ENCODE data around the gene PBX3.
"Not testable (repeated sequence)": the region's sequence is repeated elsewhere in the genome, so short reads cannot be mapped to it uniquely, and the experiment has no call there.

The PBX3 gene

DNA sequence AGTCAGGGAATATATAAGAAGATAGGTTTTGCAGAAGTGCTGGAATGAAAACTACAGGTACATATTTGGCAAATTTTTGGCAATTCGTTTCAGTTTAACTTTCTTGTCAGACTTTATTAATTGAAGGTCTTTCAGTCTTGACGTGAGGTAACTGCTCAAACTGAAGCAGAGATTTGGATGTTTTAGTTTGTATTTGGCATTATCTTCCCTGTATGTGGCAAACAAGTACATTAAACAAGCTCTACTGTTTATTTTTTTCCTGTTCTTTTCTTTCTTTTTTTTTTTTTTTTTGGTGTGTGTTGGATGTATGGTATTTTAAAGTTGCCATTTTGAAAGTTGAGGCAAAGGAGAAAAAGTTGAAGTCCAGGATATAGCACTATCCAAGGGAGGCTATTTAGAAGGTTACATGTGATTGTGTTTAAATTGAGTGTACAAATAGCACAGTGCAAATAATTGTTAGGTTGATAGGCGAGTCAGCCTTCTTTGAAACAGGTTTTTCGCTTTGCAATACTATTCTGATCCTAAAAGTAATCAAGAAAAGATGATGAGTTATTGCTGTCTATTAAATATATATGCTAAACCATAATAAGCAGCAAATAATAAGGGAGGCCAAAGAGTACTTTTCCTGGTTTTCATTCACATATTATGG is 2.2 kb downstream of the PBX3 start:
- no peak for DNase-seq (ENCODE audit: low spot score)

DNA sequence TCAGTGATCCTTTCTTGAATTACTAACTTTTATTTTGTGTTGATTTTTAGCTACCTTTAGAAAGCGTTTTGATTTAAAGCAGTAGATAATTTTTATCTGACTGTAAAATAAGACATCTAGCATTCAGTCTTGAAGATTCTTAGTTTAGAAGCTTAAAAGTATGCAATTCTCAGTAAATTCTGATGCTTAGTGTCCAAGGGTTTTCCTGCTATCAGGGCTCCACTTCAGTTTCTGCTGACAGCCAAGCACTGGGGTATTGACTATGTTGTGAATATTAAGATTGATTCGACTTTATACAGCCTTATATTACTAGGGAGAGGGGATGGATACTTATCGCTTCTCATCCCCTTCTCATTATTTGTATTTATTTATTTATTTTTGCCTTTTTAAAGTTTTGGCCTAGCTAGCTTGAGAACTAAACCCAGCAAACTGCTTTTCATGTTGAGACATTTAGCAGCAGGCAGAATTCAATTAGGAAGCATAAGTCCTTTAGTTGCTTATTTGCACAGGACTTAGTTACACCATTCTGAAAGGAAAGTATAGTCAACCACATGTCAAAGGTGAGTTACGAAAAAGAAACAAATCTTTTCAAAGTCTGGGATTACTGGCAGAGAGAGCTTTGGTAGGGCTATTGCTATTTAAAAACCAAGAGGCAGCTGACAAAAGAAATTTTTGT is 2.9 kb downstream of the PBX3 start:
- no peak for DNase-seq (ENCODE audit: low spot score)

DNA sequence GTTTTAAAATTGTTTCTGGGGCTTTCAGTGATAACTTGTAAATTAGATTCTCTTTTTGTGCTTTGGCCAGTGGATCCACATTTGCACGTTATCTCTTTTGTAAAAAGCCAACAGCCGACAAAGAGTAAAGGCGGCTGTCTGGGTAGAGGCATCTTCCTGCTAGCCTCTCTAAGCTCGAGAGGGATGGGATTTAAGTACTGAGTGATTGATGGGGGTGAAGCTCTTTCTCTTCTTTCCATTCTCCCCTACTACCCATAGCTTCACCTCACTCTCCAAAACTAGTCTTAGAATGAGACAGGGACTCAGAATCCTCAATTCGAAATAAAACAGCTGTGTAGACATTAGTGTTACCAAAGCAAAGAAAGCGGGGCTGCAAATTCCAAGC is 3.4 kb downstream of the PBX3 start:
- no peak for DNase-seq (ENCODE audit: low spot score)

DNA sequence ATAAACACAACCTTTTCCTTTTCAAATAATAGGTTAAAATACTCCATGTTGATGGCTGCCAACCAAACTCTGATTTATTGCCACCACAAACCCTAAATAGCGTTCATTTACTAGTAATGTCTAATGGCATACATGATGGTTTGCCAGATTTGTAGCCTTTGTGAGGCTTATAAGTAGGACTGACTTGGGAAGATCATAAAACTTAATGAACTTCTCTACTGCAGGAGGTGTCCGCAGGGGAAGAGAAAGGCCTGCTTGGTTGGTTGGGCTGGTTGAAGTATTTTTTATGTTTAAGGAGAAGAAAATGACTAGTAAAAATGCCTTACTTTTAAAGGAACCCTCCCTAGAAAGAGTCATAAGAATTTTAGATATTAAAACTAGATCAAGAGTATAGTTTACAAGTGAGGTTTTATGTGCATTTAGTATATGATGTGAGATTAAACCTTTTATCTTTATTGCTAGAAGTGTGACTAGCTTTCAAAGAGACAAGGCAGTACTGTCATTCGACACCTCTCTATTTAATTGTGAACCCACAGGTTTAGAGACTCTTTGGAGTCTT is 5.0 kb downstream of the PBX3 start:
- DNase-seq (ENCODE audit: low spot score): no peak

DNA sequence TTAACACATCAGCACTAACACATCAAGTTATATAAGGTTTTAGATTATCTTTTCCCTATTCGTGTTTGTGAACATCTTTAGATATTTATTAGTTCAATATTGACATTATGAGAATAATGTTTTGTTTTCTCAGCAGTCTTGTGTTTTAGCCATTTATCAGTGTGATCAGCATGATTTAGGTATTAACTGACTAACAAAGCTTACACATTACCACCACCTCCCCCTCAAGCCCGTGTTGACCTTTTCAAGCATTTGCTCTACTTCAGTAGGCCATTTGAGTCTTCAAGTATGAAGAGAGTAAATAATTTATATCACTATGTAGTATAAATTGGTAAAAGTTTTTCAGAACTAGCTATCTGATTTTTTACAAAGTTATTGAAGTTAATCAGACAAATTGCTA is 6.9 kb downstream of the PBX3 start:
- no peak for DNase-seq (ENCODE audit: low spot score)

DNA sequence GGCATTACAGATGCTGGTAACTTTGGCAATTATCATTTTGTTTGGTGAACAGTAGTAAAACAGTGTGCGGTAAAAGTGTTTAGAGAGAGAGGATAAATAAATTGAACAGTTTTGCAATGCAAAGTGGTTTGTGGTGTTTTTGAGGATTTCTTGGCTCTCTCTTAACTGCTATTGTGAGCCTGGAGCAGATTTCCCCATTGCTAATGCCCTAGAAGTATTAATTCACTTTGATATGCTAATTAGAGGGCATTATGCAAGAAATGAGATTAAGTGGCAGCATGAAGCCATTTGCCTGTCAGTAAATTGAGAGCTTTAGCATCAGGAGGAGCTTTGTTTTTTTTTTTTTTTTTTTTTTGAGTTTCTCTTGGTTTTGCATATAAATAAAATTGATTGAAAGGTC is 8.2 kb downstream of the PBX3 start:
- DNase-seq (ENCODE audit: low spot score): no peak

DNA sequence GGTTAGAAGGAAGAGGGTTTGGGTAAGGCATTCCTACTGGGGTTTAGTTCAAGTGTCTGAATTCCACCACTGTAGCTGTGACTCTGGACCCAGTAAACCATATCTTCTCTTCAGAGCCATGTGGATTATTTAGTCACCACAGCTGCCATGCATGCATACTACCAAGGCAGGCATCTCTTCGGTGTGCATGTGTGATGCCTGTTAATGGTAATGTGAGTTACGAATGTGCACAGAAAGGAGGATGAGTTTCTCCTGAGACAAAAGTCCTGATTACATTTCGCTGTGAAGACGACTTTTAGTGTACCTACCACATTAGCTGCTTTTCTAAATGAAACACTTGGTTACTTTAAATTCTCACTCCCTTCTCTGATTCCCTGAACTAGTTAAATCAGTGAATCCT is 9.3 kb downstream of the PBX3 start:
- DNase-seq (ENCODE audit: low spot score): no peak

DNA sequence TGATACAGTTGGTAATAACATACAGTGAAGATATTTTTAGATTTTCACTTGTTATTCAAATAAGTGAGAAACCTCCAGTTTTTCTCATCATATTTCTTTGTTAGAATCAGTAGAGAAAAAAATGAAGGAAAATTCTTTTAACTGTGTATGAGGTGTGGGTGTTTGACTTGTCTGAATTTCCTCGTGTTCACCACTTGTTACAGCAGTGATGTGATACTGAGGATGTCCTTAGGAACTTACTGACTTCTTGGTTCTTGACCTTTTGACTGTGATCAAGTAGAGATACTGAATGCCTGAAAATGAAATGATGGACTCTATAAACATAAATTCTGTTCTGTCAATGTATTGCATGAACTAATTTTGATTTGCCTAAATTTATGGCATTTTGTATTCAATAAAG is 10.7 kb downstream of the PBX3 start:
- no peak for DNase-seq (ENCODE audit: low spot score)

DNA sequence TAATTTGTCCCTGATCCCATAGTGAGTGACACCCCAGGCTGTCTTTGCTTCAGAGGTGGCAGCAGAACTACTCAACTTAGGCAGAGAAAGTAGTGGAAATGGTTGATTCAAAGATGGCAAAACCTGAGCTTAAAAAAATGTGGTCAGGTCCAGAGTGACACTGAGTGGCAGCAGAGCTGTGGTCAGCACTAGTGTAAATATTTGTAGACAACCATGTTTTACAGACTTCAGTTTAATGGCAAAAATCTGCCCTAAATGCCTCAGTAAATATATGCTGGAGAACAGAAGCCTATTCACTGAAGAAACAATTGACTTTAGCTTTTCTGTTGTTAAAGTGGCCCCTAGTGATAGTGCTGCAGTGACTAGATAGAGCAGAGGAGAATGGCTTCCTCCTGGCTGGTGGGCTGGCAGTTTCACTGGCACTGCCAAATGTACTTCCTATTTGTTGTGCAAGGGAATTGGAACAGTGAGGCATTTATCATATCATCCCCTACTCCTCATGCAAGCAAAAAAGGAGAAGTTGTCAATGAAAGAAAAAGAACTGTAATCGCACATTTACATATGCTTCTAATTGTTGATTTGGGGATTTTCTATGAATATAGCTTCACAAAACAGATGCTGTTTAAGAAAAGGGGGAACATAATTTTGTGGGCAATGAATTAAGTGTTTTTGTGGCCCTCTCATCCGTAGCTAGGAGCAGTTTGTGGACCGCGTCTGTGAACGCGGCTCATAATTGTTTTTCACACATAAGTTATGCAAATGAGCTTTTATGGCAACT is 12.0 kb downstream of the PBX3 start:
- peak; percentile 91 for DNase-seq (ENCODE audit: low spot score)

DNA sequence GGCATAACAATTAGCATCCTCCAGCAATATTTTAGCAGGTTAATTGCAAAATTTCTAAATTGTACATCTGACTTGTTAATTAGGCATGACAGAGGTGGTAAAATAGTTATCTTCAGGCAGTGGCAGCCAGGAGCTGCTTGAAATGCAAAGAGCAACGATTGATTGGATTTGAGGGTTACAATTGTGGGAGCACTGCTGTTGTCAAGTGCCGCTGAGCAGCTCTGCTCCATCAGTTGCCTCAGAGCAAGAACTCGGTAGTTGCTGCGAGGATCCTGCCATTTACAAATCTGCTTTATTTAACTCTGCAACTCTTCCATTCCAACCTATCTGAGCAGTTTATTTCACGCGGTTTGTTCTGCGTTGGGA is 12.6 kb downstream of the PBX3 start:
- peak; percentile 81 for DNase-seq (ENCODE audit: low spot score)

DNA sequence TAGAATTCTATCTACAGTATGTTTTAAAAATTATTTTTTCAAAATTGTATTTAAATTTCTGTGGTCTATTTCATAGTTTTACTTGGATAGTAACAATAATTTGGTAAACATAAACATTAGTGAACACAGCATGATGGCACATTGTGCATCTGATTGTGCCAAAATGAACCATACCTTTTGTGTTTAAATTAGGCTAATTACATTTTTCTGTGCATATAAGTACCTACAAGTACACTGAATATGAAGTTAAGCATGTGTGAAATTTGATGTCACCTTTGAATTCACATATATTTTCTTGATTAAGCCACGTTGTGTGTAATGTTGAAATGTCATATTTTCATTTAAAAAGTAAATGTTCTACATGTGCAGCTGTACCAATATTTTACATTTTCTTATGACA is 13.4 kb downstream of the PBX3 start:
- DNase-seq (ENCODE audit: low spot score): no peak

DNA sequence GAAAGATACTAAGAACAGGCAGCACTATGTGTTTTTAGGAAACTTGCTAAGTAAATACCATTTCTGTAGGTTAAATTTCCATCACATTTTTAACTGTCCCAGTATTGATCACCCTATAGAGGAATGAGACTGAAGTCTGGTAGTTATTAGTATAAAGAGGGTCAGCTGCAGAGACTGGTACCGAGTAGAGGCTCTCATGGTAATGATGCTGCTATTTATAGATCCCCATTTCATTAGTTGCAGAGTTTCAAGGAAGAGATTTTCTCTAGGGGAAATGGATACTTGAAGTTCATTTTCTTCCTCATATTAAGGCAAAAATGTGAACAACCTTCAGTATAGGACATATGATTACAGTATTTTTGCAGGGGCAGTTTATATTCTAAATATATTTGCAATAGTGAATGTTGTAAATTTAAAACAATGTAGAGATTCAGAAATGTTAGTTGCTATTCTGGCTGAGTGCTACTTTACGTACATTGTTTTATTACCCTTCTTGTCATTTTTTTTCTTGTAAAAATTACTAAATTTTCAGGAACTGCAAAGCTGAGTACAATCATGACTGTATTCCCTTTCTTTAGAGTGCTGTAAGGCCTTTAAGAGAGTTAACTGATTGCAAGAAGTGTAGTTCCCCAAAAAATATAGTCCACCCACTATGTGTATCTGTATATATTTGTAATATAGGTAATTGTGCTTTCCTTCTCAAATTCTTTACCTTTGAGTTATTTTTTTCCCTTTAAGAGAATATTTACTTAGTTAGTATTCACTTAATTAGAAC is 14.7 kb downstream of the PBX3 start:
- no peak for DNase-seq (ENCODE audit: low spot score)

DNA sequence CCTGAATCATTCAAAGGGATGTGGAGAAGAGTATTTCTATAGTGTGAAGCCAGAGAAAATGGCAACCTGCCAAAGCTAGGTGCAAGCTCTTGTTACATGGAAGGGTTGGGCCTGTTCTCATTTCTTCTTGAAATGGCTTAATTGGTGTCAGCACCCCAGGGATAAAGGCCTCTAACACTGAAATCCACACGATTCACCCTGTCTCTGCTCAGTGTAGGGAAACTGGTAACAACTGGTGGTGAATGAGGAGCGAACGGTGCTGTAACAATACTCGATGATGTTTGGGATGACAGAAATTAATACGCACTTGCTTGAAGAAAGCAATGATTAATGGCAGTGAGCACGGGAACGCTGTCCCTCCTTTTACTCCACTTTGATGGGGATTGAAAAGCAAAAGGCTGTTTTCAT is 16.2 kb downstream of the PBX3 start:
- no peak for DNase-seq (ENCODE audit: low spot score)

DNA sequence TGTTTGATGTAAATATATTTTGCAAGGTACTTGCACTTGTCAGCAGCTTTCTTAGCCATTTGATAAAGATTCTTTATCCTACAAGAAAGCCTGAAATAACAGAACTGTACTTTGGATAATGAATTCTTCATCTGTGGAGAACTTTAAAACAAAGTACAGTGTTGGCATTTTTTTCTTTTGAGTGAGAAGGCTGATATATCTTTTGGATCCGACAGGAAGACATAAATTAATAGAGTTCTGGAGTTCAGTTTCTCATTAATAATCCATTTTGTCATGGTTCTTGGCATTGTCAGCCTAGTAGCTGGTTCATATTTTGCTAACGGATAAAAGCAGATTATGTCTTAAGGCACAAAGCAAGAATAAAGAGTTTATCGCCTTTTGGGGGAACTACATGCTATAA is 17.0 kb downstream of the PBX3 start:
- DNase-seq (ENCODE audit: low spot score): no peak

DNA sequence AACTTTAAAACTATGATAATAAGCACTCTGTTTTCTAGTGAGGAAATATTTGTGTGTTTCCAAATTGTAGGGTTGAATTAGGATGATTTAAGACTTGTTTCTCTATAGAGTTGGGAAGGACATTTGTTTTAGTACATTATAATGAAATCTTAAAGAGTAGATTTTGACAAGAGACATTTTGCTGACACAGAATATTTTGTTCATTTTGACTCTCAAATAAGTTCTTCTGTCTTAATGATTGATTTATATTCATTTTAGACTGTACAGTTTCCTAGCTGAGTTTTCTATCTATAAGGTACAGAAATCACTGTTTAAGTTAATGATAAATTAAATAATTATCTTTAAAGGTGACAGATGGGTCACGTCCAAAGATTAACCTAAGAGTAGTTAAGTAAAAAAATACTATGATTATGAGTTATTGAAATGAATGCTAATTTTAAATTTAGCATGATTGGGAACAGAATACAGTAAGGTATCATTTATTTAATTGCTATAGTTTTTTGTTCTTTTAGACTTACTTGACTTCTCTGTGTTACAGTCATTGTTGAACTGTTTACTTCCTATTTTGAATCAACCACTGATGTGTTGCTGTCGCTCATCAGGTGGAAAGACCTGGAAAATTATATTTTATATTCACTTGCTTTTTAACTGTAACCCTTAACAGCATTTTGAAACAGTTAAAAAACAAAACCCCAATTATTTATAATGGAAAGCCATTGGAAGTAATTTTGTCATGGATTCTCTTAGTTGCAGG is 19.5 kb downstream of the PBX3 start:
- no peak for DNase-seq (ENCODE audit: low spot score)

DNA sequence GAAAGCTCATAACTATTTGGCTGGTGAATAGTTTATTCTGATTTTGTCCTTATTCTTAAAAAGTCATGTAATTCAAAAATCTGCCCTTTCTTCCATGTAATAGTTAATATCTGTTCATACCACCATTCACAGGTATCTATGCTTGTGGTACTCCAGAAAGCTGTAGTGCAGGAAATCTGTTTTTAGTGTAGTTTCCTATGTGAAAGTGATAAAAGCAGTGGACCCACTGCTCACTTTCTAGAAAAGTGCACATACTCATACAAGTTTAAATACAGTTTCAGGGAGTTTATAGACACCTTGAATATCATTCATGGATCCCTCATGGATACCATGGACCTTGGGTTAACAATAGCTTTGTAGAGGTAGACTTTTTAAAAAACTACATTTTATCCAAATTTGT is 20.2 kb downstream of the PBX3 start:
- no peak for DNase-seq (ENCODE audit: low spot score)

DNA sequence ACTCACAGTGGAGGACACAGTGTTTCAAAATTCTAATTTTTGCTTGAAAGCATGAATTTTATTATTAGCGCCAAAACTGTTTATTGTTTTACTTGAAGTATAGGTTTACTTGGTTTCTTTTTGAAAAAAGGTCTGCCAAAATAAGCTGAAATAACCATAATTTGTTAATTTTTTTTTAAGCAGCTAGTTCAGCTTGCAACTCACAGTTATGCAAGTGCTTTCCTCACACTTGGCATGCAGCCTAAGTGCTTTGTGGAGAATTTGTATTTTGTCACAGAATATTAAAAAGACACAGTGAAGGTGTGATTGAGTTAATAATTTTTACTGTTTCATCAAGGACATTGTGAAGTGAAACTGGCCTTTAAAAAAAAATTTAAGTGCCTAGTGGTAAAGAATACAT is 21.6 kb downstream of the PBX3 start:
- no peak for DNase-seq (ENCODE audit: low spot score)

DNA sequence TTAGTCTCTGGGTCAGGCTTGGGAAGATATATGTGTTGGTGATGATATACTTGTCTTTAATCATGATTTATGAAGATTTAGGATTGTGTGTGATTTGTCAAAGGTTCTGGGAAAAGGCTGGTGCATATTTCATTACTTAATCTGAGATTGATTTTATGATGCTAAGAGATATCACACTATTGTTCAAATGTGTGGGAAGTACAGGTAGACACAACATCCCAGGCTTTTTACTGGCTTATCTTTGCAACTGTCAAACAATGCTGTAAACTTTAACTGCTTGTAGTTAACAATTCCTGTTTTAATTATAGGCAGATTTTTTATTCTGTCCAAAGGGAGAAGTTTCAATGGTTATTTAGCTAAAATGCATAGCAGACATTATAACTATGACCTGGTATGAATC is 23.9 kb downstream of the PBX3 start:
- no peak for DNase-seq (ENCODE audit: low spot score)

DNA sequence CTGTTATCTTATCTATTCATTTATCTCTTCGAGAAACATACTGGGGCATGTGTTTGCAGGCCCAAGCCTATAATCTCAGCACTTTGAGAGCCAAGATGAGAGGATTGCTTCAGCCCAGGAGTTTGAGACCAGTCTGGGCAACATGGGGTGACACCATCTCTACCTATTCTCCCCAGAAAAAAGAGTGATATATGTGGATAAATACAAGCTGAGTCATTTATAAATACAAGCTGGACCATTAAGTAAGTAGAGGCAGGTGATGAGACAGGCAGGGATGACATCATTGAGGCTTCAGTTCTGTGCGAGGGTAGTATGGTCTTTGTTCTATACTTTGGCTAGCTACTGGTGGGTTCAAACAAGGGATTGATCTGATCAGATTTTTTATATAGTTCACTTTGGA is 25.6 kb downstream of the PBX3 start:
- DNase-seq (ENCODE audit: low spot score): no peak

DNA sequence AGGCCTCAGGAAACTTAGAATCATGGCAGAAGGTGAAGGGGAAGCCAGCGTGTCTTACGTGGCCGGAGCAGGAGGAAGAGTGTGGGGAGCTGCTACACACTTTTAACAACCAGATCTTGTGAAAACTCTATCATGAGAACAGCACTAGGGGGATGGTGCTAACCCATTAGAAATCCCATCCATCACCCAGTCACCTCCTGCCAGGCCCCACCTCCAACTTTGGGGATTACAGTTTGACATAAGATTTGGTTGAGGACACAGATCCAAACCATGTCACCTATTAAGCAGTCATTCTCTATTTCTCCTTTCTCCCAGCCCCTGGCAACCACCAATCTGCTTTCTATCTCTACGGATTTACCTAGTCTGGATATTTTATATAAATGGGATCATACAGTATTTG is 26.9 kb downstream of the PBX3 start:
- no peak for DNase-seq (ENCODE audit: low spot score)

DNA sequence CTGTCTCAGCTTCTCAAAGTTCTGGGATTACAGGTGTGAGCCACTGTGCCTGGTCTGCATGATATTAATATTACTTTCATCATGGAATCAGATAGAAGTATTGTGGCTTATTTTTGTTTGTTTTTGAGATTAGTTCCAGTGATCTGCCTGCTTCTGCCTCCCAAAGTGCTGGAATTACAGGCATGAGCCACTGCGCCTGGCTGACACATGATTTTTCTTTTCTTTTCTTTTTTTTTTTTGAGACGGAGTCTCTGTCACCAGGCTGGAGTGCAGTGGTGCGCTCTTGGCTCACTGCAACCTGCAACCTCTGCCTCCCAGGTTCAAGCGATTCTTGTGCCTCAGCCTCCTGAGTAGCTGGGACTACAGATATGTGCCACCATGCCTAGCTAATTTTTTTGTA is 29.6 kb downstream of the PBX3 start:
- not testable (repeated sequence) for DNase-seq (ENCODE audit: low spot score)

All from Ammon's horn (tissue), 1 donor.